Neural cell (in vitro differentiated cells): ENCODE measurements around the gene DNAJB12. TPM values are rescaled to one million over a fixed set of nuclear protein-coding genes. Genes with fewer than 3 reads are reported as not detected.
A peak's percentile ranks its signal among the peaks of the same experiment; 100 is the strongest.
"Not testable (repeated sequence)": the region's sequence is repeated elsewhere in the genome, so short reads cannot be mapped to it uniquely, and the experiment has no call there.

Source experiments
- H2AFZ ChIP-seq: fragments of 200-600, 300-800 bp; sonication (generic), shearing (Covaris generic); 2 replicates; pipeline ENCODE4 v1.6.0; 2014; ENCODE audit warnings: low read depth, mild to moderate bottlenecking, antibody characterized with exemption, low read length, moderate library complexity
- H3F3A ChIP-seq: fragments of 200-600 bp; shearing (Covaris generic); 2 replicates; pipeline ENCODE4 v1.6.1; 2016; ENCODE audit warnings: mild to moderate bottlenecking, moderate library complexity, mixed read lengths, antibody characterized with exemption, low read length; ENCODE audit not compliant: insufficient read depth, poor library complexity, severe bottlenecking
- H3K27ac ChIP-seq: fragments of 200-600, 300-800 bp; sonication (generic), shearing (Covaris generic); 2 replicates; pipeline ENCODE4 v1.5.1; 2014; ENCODE audit warnings: mild to moderate bottlenecking, low read length, moderate library complexity
- H3K27me3 ChIP-seq: fragments of 300-800, 200-600 bp; sonication (generic), shearing (Covaris generic); 2 replicates; pipeline ENCODE4 v1.6.0; 2014; ENCODE audit warnings: mild to moderate bottlenecking, low read depth, low read length, moderate library complexity; ENCODE audit not compliant: insufficient read depth
- H3K36me3 ChIP-seq: fragments of 300-800, 200-600 bp; sonication (generic), shearing (Covaris generic); 2 replicates; pipeline ENCODE4 v1.5.1; 2014; ENCODE audit warnings: mild to moderate bottlenecking, antibody characterized with exemption, low read length, moderate library complexity; ENCODE audit not compliant: insufficient read depth
- H3K4me2 ChIP-seq: fragments of 300-800, 200-600 bp; sonication (generic), shearing (Covaris generic); 2 replicates; pipeline ENCODE4 v1.6.0; 2014; ENCODE audit warnings: mild to moderate bottlenecking, low read length
- H3K4me3 ChIP-seq: fragments of 300-800, 200-600 bp; sonication (generic), shearing (Covaris generic); 2 replicates; pipeline ENCODE4 v1.5.1; 2014; ENCODE audit warnings: mild to moderate bottlenecking, low read length, moderate library complexity
- H3K79me2 ChIP-seq: fragments of 200-600 bp; shearing (Covaris generic); replicated peaks from 2 replicates; pipeline ENCODE4 v1.6.0; 2014; ENCODE audit warnings: mild to moderate bottlenecking, low read length, moderate library complexity; ENCODE audit not compliant: insufficient read depth
- H3K9ac ChIP-seq: fragments of 300-800, 200-600 bp; sonication (generic), shearing (Covaris generic); 2 replicates; pipeline ENCODE4 v1.6.1; 2016; ENCODE audit warnings: mild to moderate bottlenecking, low read length, mixed read lengths
- H3K9me2 ChIP-seq: fragments of 200-600 bp; shearing (Covaris generic); 2 replicates; pipeline ENCODE4 v1.6.1; 2016; ENCODE audit warnings: mild to moderate bottlenecking, low read length, mixed read lengths; ENCODE audit not compliant: insufficient read depth
- H3K9me3 ChIP-seq: fragments of 200-600, 300-800 bp; sonication (generic), shearing (Covaris generic); 2 replicates; pipeline ENCODE4 v1.6.1; 2016; ENCODE audit warnings: mild to moderate bottlenecking, mixed run types, low read length, moderate library complexity, mixed read lengths
- H4K20me1 ChIP-seq: fragments of 200-600 bp; shearing (Covaris generic); 2 replicates; pipeline ENCODE4 v1.6.1; 2016; ENCODE audit warnings: mild to moderate bottlenecking, mixed run types; ENCODE audit not compliant: insufficient read depth
- EP300 ChIP-seq: fragments of 450-650 bp; conservative IDR thresholded peaks from 2 replicates; pipeline ENCODE4 v1.6.1; 2014; ENCODE audit warnings: antibody characterized with exemption, mild to moderate bottlenecking, moderate library complexity; ENCODE audit not compliant: poor library complexity, severe bottlenecking
- EZH2 ChIP-seq: fragments of 200-600, 300-800 bp; shearing (Covaris generic), sonication (generic); IDR thresholded peaks from 2 replicates; pipeline ENCODE4 v1.6.1; 2014; ENCODE audit warnings: antibody characterized with exemption, low read length, borderline replicate concordance, mild to moderate bottlenecking; ENCODE audit not compliant: insufficient read depth, poor library complexity, severe bottlenecking
- MXI1 ChIP-seq: fragments of 450-650 bp; conservative IDR thresholded peaks from 2 replicates; pipeline ENCODE4 v1.6.1; 2014; ENCODE audit warnings: antibody characterized with exemption, mild to moderate bottlenecking; ENCODE audit not compliant: poor library complexity, severe bottlenecking
- POLR2AphosphoS5 ChIP-seq: IDR thresholded peaks from 2 replicates; pipeline ENCODE4 v1.6.1; 2012
- RAD21 ChIP-seq: fragments of 450-650 bp; conservative IDR thresholded peaks from 2 replicates; pipeline ENCODE4 v1.6.1; 2014; ENCODE audit warnings: antibody characterized with exemption, mild to moderate bottlenecking, moderate library complexity
- SMC3 ChIP-seq: fragments of 450-650 bp; conservative IDR thresholded peaks from 2 replicates; pipeline ENCODE4 v1.6.1; 2014; ENCODE audit warnings: antibody characterized with exemption, mild to moderate bottlenecking, moderate library complexity; ENCODE audit not compliant: poor library complexity
- TAF1 ChIP-seq: IDR thresholded peaks from 2 replicates; pipeline ENCODE4 v1.6.1; 2012; ENCODE audit warnings: low read depth
- polyA plus RNA-seq: library from polyadenylated mRNA; depleted of rRNA; stranded (reverse); fragments of >200 nt; gene quantifications from 2 replicates; pipeline ENCODE4 v1.2.3, GENCODE V29; 2014
- TF ChIP-seq, protein P1 (sequence below): IDR thresholded peaks from 2 replicates; pipeline ENCODE4 v1.6.1; 2012; ENCODE audit warnings: borderline replicate concordance
- TF ChIP-seq, protein P2 (sequence below): fragments of 450-650 bp; IDR thresholded peaks from 2 replicates; pipeline ENCODE4 v1.5.1; 2014; ENCODE audit warnings: antibody characterized with exemption, mild to moderate bottlenecking, moderate library complexity; ENCODE audit not compliant: poor library complexity, severe bottlenecking

DNAJB12 gene
- polyA plus RNA-seq, 1 donor from 2014 or later, result 24.5 TPM

DNA sequence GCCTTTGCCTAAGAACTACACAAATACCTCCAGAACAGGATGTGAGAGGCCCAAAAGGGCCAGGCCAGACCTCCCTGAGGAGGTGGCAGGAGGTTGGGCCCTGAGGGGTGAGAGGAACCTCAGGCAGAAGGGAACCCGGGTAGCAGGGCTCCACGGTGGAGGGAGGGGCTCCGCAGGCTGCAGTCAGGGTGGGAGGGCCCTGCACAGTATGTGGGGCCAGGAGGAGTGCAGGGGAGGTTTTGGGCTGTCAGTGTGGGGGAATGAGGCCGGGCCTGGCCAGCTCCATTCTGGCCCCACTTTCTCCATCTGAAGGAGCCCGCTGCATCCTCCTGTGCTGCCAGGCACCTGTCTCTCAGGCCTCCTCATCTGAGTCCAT, 25.9 kb downstream of the DNAJB12 start:
- no peak overlapping the region for H2AFZ ChIP-seq
- no peak overlapping the region for H3K4me2 ChIP-seq
- H3K79me2 ChIP-seq, result no peaks in the 10 kb centered on the region
- no peak for TF ChIP-seq RAD21
- TF ChIP-seq EP300, result no peak
- TF ChIP-seq, protein P1, sequence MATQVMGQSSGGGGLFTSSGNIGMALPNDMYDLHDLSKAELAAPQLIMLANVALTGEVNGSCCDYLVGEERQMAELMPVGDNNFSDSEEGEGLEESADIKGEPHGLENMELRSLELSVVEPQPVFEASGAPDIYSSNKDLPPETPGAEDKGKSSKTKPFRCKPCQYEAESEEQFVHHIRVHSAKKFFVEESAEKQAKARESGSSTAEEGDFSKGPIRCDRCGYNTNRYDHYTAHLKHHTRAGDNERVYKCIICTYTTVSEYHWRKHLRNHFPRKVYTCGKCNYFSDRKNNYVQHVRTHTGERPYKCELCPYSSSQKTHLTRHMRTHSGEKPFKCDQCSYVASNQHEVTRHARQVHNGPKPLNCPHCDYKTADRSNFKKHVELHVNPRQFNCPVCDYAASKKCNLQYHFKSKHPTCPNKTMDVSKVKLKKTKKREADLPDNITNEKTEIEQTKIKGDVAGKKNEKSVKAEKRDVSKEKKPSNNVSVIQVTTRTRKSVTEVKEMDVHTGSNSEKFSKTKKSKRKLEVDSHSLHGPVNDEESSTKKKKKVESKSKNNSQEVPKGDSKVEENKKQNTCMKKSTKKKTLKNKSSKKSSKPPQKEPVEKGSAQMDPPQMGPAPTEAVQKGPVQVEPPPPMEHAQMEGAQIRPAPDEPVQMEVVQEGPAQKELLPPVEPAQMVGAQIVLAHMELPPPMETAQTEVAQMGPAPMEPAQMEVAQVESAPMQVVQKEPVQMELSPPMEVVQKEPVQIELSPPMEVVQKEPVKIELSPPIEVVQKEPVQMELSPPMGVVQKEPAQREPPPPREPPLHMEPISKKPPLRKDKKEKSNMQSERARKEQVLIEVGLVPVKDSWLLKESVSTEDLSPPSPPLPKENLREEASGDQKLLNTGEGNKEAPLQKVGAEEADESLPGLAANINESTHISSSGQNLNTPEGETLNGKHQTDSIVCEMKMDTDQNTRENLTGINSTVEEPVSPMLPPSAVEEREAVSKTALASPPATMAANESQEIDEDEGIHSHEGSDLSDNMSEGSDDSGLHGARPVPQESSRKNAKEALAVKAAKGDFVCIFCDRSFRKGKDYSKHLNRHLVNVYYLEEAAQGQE, result no peak
- TF ChIP-seq SMC3, result no peak
- no peak for TF ChIP-seq TAF1
- no peak for TF ChIP-seq EZH2
- no peak for TF ChIP-seq POLR2AphosphoS5
- TF ChIP-seq, protein P2, sequence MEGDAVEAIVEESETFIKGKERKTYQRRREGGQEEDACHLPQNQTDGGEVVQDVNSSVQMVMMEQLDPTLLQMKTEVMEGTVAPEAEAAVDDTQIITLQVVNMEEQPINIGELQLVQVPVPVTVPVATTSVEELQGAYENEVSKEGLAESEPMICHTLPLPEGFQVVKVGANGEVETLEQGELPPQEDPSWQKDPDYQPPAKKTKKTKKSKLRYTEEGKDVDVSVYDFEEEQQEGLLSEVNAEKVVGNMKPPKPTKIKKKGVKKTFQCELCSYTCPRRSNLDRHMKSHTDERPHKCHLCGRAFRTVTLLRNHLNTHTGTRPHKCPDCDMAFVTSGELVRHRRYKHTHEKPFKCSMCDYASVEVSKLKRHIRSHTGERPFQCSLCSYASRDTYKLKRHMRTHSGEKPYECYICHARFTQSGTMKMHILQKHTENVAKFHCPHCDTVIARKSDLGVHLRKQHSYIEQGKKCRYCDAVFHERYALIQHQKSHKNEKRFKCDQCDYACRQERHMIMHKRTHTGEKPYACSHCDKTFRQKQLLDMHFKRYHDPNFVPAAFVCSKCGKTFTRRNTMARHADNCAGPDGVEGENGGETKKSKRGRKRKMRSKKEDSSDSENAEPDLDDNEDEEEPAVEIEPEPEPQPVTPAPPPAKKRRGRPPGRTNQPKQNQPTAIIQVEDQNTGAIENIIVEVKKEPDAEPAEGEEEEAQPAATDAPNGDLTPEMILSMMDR, result no peak
- no peak for TF ChIP-seq MXI1
- H3K9me2 ChIP-seq, result no peaks in the 10 kb centered on the region
- no peaks in the 10 kb centered on the region for H3K27me3 ChIP-seq
- H3K9me3 ChIP-seq, result no peaks in the 10 kb centered on the region
- no peak overlapping the region for H3K27ac ChIP-seq
- no peaks in the 10 kb centered on the region for H4K20me1 ChIP-seq
- no peaks in the 10 kb centered on the region for H3F3A ChIP-seq
- H3K4me3 ChIP-seq, result no peak overlapping the region
- no peaks in the 10 kb centered on the region for H3K36me3 ChIP-seq
- no peak overlapping the region for H3K9ac ChIP-seq

DNA sequence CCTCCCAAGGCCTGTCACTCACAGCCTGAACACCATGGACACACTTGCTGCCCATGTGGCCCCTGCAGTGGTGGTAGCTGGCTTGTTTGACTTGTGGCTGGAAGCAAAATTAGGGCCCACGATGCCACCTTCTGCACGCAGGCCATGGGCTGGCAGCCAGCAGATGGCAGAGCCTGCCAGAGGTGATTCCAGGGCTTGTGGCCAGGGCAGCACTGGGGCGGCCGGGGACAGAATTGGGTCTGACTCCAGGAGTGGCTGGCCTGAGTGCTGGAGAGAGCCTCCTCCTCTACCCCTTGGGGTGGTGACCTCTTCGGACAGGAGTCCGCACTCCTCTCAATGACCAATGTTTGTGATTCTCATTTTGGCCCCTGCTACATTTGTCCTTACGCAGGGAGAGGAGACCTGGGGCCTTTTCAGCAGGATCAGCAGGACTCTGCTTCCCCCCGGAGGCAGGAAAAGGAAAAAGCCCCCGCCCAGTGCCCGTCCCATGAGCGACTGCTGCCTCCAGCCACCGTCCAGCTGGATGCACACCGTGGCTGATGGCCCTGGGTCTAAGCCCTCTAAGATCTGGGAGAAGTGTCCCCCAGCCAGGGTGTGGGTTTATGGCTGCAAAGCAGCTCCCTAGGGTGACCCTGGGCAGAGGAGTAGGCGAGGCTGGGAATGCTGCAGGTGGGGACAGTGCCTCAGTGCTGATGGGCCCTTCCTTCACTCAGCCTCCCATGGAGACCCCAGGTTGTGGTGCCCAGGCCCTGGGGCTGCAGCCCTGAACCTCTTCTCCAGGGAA, 26.5 kb downstream of the DNAJB12 start:
- no peak overlapping the region for H3K27ac ChIP-seq

DNA sequence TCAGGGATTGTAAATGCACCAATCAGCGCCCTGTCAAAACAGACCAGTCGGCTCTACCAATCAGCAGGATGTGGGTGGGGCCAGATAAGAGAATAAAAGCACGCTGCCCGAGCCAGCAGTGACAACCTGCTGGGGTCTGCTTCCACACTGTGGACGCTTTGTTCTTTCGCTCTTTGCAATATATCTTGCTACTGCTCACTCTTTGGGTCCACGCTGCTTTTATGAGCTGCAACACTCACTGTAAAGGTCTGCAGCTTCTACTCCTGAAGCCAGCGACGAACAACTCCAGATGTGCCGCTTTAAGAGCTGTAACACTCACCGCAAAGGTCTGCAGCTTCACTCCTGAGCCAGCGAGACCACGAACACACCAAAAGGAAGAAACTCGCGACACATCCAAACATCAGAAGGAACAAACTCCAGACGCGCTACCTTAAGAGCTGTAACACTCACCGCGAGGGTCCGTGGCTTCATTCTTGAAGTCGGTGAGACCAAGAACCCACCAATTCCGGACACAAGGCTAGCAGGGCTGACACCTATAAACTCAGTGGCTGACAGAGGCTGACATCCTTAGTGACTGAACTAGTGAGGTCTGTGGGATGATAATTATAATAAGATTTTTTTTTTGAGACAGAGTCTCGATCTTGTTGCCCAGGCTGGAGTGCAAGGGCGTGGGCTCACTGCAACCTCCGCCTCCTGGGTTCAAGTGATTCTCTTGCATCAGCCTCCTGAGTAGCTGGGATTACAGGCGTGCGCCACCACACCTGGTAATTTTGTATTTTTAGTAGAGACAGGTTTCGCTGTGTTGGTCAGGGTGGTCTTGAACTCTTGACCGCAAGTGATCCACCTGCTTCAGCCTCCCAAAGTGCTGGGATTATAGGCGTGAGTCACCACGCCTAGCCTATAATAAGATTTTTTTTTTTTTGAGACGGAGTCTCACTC, 27.8 kb downstream of the DNAJB12 start:
- not testable (repeated sequence) for H3K27ac ChIP-seq, H3K9me3 ChIP-seq, H3K9ac ChIP-seq, H3K79me2 ChIP-seq, H3K4me2 ChIP-seq, H3K36me3 ChIP-seq, H3K9me2 ChIP-seq, H2AFZ ChIP-seq, H3K4me3 ChIP-seq, H3K27me3 ChIP-seq, H3F3A ChIP-seq, H4K20me1 ChIP-seq

More for the DNA sequence above, 26.5 kb downstream of the DNAJB12 start:
- TF ChIP-seq, protein P2, result peak; percentile 61
- TF ChIP-seq MXI1 (no peak), RAD21 (peak; percentile 71), SMC3 (peak; percentile 61)
- Histone ChIP-seq H3K9ac (no peak overlapping the region), H3K9me2 (no peaks in the 10 kb centered on the region), H3K4me2 (no peak overlapping the region), H3F3A (no peaks in the 10 kb centered on the region), H3K27me3 (no peaks in the 10 kb centered on the region), H3K79me2 (no peaks in the 10 kb centered on the region), H3K36me3 (no peaks in the 10 kb centered on the region), H3K4me3 (no peak overlapping the region), H4K20me1 (no peaks in the 10 kb centered on the region), H2AFZ (no peak overlapping the region), H3K9me3 (no peaks in the 10 kb centered on the region)
